HG03342 (cell line): ENCODE measurements around the gene MYOCD.

Experiments used
- ATAC-seq: cut with Tn5 transposase; IDR thresholded peaks from one replicate; pipeline ENCODE4 v1.9.1; 2021; ENCODE audit warnings: mild to moderate bottlenecking, moderate library complexity; ENCODE audit not compliant: unreplicated experiment

The MYOCD gene

GRCh38 chr17:12642034-12642433 lies 23.7 kb upstream of the MYOCD start:
- no peak for ATAC-seq

- no peak for ATAC-seq
Measured at GRCh38 chr17:12643822-12644221, 21.9 kb upstream of the MYOCD start.

GRCh38 chr17:12644623-12645022 lies 21.1 kb upstream of the MYOCD start:
- ATAC-seq, result no peak

- ATAC-seq, result no peak
Measured at GRCh38 chr17:12646761-12647422, 18.8 kb upstream of the MYOCD start.

- ATAC-seq, result no peak
Measured at GRCh38 chr17:12648498-12648897, 17.2 kb upstream of the MYOCD start.

GRCh38 chr17:12655936-12656335 lies 9.8 kb upstream of the MYOCD start:
- no peak for ATAC-seq

- ATAC-seq, result no peak
Measured at GRCh38 chr17:12656354-12656753, 9.3 kb upstream of the MYOCD start.

GRCh38 chr17:12659500-12659899 lies 6.2 kb upstream of the MYOCD start:
- ATAC-seq, result no peak

- no peak for ATAC-seq
Measured at GRCh38 chr17:12664252-12664651, 1.4 kb upstream of the MYOCD start.

GRCh38 chr17:12664894-12665262 lies 812 bp upstream of the MYOCD start:
- ATAC-seq, result no peak

GRCh38 chr17:12666718-12667117 lies 1.0 kb downstream of the MYOCD start:
- no peak for ATAC-seq

GRCh38 chr17:12667299-12667958 lies 1.7 kb downstream of the MYOCD start:
- no peak for ATAC-seq

GRCh38 chr17:12671906-12672305 lies 6.2 kb downstream of the MYOCD start:
- ATAC-seq, result no peak

- no peak for ATAC-seq
Measured at GRCh38 chr17:12672947-12673346, 7.3 kb downstream of the MYOCD start.

- no peak for ATAC-seq
Measured at GRCh38 chr17:12673788-12674187, 8.1 kb downstream of the MYOCD start.

GRCh38 chr17:12680407-12680897 lies 14.8 kb downstream of the MYOCD start:
- no peak for ATAC-seq

- no peak for ATAC-seq
Measured at GRCh38 chr17:12680993-12681392, 15.3 kb downstream of the MYOCD start.

- ATAC-seq, result no peak
Measured at GRCh38 chr17:12683299-12683698, 17.6 kb downstream of the MYOCD start.

- no peak for ATAC-seq
Measured at GRCh38 chr17:12686486-12686885, 20.8 kb downstream of the MYOCD start.

- ATAC-seq, result no peak
Measured at GRCh38 chr17:12688382-12688781, 22.7 kb downstream of the MYOCD start.

- ATAC-seq, result no peak
Measured at GRCh38 chr17:12691173-12691572, 25.5 kb downstream of the MYOCD start.

- ATAC-seq, result no peak
Measured at GRCh38 chr17:12693640-12694039, 27.9 kb downstream of the MYOCD start.

GRCh38 chr17:12706070-12706469 lies 40.4 kb downstream of the MYOCD start:
- ATAC-seq, result no peak
